GM23248 (cell line): ENCODE results near the gene KDM4B. TPM values are rescaled to one million over a fixed set of nuclear protein-coding genes. Genes with fewer than 3 reads are reported as not detected.

Experiments used
- DNase-seq: peaks from one replicate; pipeline ENCODE4 v3.0.0-alpha.2; 2015
- H2AFZ ChIP-seq: fragments of 200-600 bp; sonication (generic); 2 replicates; pipeline ENCODE4 v1.6.1; 2016; ENCODE audit warnings: antibody characterized with exemption
- H3F3A ChIP-seq: fragments of 200-600 bp; sonication (generic); 2 replicates; pipeline ENCODE4 v1.6.1; 2016; ENCODE audit warnings: mild to moderate bottlenecking, antibody characterized with exemption, mixed run types; ENCODE audit not compliant: insufficient read depth
- H3K27ac ChIP-seq: fragments of 200-600 bp; sonication (generic); 2 replicates; pipeline ENCODE4 v1.5.1; 2016; ENCODE audit warnings: mild to moderate bottlenecking
- H3K27me3 ChIP-seq: fragments of 200-600 bp; sonication (generic); replicated peaks from 2 replicates; pipeline ENCODE4 v1.6.1; 2016; ENCODE audit warnings: mild to moderate bottlenecking; ENCODE audit not compliant: insufficient read depth
- H3K36me3 ChIP-seq: fragments of 200-600 bp; sonication (generic); 2 replicates; pipeline ENCODE4 v1.6.1; 2016; ENCODE audit warnings: low read depth, mild to moderate bottlenecking
- H3K4me1 ChIP-seq: fragments of 200-600 bp; sonication (generic); 2 replicates; pipeline ENCODE4 v1.6.1; 2016; ENCODE audit warnings: mild to moderate bottlenecking; ENCODE audit not compliant: insufficient read depth
- H3K4me2 ChIP-seq: fragments of 200-600 bp; sonication (generic); one replicate; pipeline ENCODE4 v1.6.1; 2016; ENCODE audit warnings: mild to moderate bottlenecking; ENCODE audit not compliant: unreplicated experiment
- H3K4me3 ChIP-seq: fragments of 200-600 bp; sonication (generic); 2 replicates; pipeline ENCODE4 v1.5.1; 2016; ENCODE audit warnings: mild to moderate bottlenecking
- H3K79me2 ChIP-seq: fragments of 200-600 bp; sonication (generic); 2 replicates; pipeline ENCODE4 v1.6.1; 2016; ENCODE audit warnings: mild to moderate bottlenecking; ENCODE audit not compliant: insufficient read depth
- H3K9ac ChIP-seq: fragments of 200-600 bp; sonication (generic); 2 replicates; pipeline ENCODE4 v1.6.1; 2016; ENCODE audit warnings: mild to moderate bottlenecking
- H3K9me2 ChIP-seq: fragments of 200-600 bp; sonication (generic); 2 replicates; pipeline ENCODE4 v1.6.1; 2016; ENCODE audit warnings: mixed run types, mild to moderate bottlenecking, moderate library complexity; ENCODE audit not compliant: insufficient read depth
- H3K9me3 ChIP-seq: fragments of 200-600 bp; sonication (generic); one replicate; pipeline ENCODE4 v1.6.1; 2017; ENCODE audit warnings: low read depth
- H4K20me1 ChIP-seq: fragments of 200-600 bp; sonication (generic); 2 replicates; pipeline ENCODE4 v1.6.0; 2016; ENCODE audit not compliant: insufficient read depth
- EZH2 ChIP-seq: fragments of 200-600 bp; sonication (generic); IDR thresholded peaks from 2 replicates; pipeline ENCODE4 v1.6.1; 2018; ENCODE audit warnings: antibody characterized with exemption, mild to moderate bottlenecking; ENCODE audit not compliant: insufficient read depth, poor library complexity, severe bottlenecking
- EZH2phosphoT487 ChIP-seq: fragments of 200-600 bp; sonication (generic); IDR thresholded peaks from 2 replicates; pipeline ENCODE4 v1.6.1; 2018; ENCODE audit warnings: antibody characterized with exemption, moderate library complexity, mild to moderate bottlenecking, low read depth; ENCODE audit not compliant: insufficient read depth
- WGBS, 2 experiments: methylation state at CpG; one replicate each; pipeline ENCODE4 v1.1.6; 2015 to 2017; ENCODE audit warnings: low lambda C conversion rate in 2 of 2, low coverage in 1 of 2; ENCODE audit errors: missing lambda C conversion rate in 2 of 2; 5-methylcytosine and 5-hydroxymethylcytosine counted together
- in situ Hi-C: fragments of 300-500 bp; cut with MboI; formaldehyde crosslinking; loops from 2 replicates; pipeline ENCODE4 v1.15.0; 2020
- polyA plus RNA-seq: library from polyadenylated mRNA; unstranded; fragments of >200 nt; fragmentation: Nextera tagmentation; extraction: Ambion mirVana; gene quantifications from 2 replicates; pipeline ENCODE4 v1.2.1, GENCODE V29; 2016
- total RNA-seq: library from RNA; depleted of rRNA; stranded (reverse); fragments of >200 nt; shearing (Covaris generic); gene quantifications from 2 replicates; pipeline ENCODE4 v1.2.3, GENCODE V29; 2014

KDM4B gene
- total and polyA plus RNA-seq, 2 experiments from 2014 or later = 14.8 to 28.7 TPM

- in situ Hi-C loops = no loop called here
- Histone ChIP-seq H3F3A (no peaks in the 10 kb centered on the region), H3K9me2 (no peaks in the 10 kb centered on the region), H3K9me3 (no peaks in the 10 kb centered on the region), H2AFZ (no peak overlapping the region), H3K4me2 (no peak overlapping the region), H3K27ac (peak overlapping the region; percentile 43), H3K36me3 (peaks cover 8% of the 10 kb centered on the region; the same call in 1 of the 2 replicates), H3K79me2 (no peaks in the 10 kb centered on the region), H4K20me1 (no peaks in the 10 kb centered on the region), H3K9ac (no peak overlapping the region), H3K4me3 (no peak overlapping the region), H3K4me1 (peaks cover 9% of the 10 kb centered on the region), H3K27me3 (no peaks in the 10 kb centered on the region)
- WGBS, 2 experiments = 72 to 80% methylated on average over 7 of the region's 7 CpGs
- TF ChIP-seq EZH2 (no peak), EZH2phosphoT487 (no peak)
- DNase-seq = no peak
Measured at GRCh38 chr19:5115351-5115750, 146.4 kb downstream of the KDM4B start.

GRCh38 chr19:5115771-5116202, 146.9 kb downstream of the KDM4B start:
- peak; percentile 65 for DNase-seq
- H3K4me1 ChIP-seq = peaks cover 9% of the 10 kb centered on the region
- no peak overlapping the region for H2AFZ ChIP-seq
- H3K9me2 ChIP-seq = no peaks in the 10 kb centered on the region
- no peaks in the 10 kb centered on the region for H3K79me2 ChIP-seq
- H3K27ac ChIP-seq = peak overlapping the region; percentile 43
- no peaks in the 10 kb centered on the region for H3K9me3 ChIP-seq
- no peaks in the 10 kb centered on the region for H4K20me1 ChIP-seq
- no peaks in the 10 kb centered on the region for H3F3A ChIP-seq
- TF ChIP-seq EZH2phosphoT487 (no peak), EZH2 (no peak)
- no peak overlapping the region for H3K9ac ChIP-seq
- H3K4me2 ChIP-seq = no peak overlapping the region
- peaks cover 8% of the 10 kb centered on the region; the same call in 1 of the 2 replicates for H3K36me3 ChIP-seq
- H3K27me3 ChIP-seq = no peaks in the 10 kb centered on the region
- 66 to 67% methylated on average over 6 of the region's 6 CpGs for WGBS, 2 experiments
- H3K4me3 ChIP-seq = no peak overlapping the region
- in situ Hi-C loops = no loop called here

GRCh38 chr19:5116292-5116691, 147.4 kb downstream of the KDM4B start:
- Histone ChIP-seq H3K27ac (peak overlapping the region; percentile 43; the same call in 1 of the 2 replicates), H3K4me1 (peaks cover 9% of the 10 kb centered on the region)

GRCh38 chr19:5117421-5117820, 148.5 kb downstream of the KDM4B start:
- in situ Hi-C loops = no loop called here
- peaks cover 7% of the 10 kb centered on the region for H3K4me1 ChIP-seq
- peaks cover under 1% of the 10 kb centered on the region; the same call in 1 of the 2 replicates for H3K36me3 ChIP-seq
- H3K9ac ChIP-seq = no peak overlapping the region
- H3K79me2 ChIP-seq = no peaks in the 10 kb centered on the region
- H3K9me3 ChIP-seq = no peaks in the 10 kb centered on the region
- no peaks in the 10 kb centered on the region for H3K27me3 ChIP-seq
- TF ChIP-seq EZH2 (no peak), EZH2phosphoT487 (no peak)
- H3K27ac ChIP-seq = no peak overlapping the region
- H2AFZ ChIP-seq = no peak overlapping the region
- H3K4me2 ChIP-seq = no peak overlapping the region
- no peak for DNase-seq
- WGBS, 2 experiments = 91 to 92% methylated on average over 7 to 11 of the region's 12 CpGs
- H3K4me3 ChIP-seq = no peak overlapping the region
- no peaks in the 10 kb centered on the region for H4K20me1 ChIP-seq
- H3K9me2 ChIP-seq = no peaks in the 10 kb centered on the region
- H3F3A ChIP-seq = no peaks in the 10 kb centered on the region

More at GRCh38 chr19:5116292-5116691, 147.4 kb downstream of the KDM4B start:
- Histone ChIP-seq H3K9me3 (no peaks in the 10 kb centered on the region), H3K4me2 (no peak overlapping the region), H3K27me3 (no peaks in the 10 kb centered on the region), H3F3A (no peaks in the 10 kb centered on the region), H2AFZ (no peak overlapping the region), H3K9me2 (no peaks in the 10 kb centered on the region), H3K4me3 (no peak overlapping the region), H3K79me2 (no peaks in the 10 kb centered on the region), H3K9ac (no peak overlapping the region), H4K20me1 (no peaks in the 10 kb centered on the region), H3K36me3 (peaks cover 8% of the 10 kb centered on the region; the same call in 1 of the 2 replicates)
- TF ChIP-seq EZH2phosphoT487 (no peak), EZH2 (no peak)
- DNase-seq = no peak
- in situ Hi-C loops = no loop called here
- 95 to 97% methylated on average over 2 of the region's 2 CpGs for WGBS, 2 experiments
